BE2C (cell line): Measurements from ENCODE around the gene YIPF6.
A peak's percentile ranks its signal among the peaks of the same experiment; 100 is the strongest.
"Not testable (repeated sequence)": the region's sequence is repeated elsewhere in the genome, so short reads cannot be mapped to it uniquely, and the experiment has no call there.

Experiments
- DNase-seq: peaks from one replicate; pipeline ENCODE4 v3.0.0-alpha.2; 2020
- H3K27me3 ChIP-seq: fragments of 250-450 bp; sonication (Bioruptor Pico); 2 replicates; pipeline ENCODE4 v1.5.1; 2020; ENCODE audit warnings: mild to moderate bottlenecking
- H3K36me3 ChIP-seq: fragments of 250-450 bp; sonication (Bioruptor Pico); 2 replicates; pipeline ENCODE4 v1.5.1; 2020; ENCODE audit warnings: mild to moderate bottlenecking
- H3K4me1 ChIP-seq: fragments of 250-450 bp; sonication (Bioruptor Pico); 2 replicates; pipeline ENCODE4 v1.5.1; 2020
- H3K4me3 ChIP-seq: 2 replicates; pipeline ENCODE4 v1.5.1; 2011; ENCODE audit warnings: low read depth, low read length
- H3K9me3 ChIP-seq: fragments of 250-450 bp; sonication (Bioruptor Pico); 2 replicates; pipeline ENCODE4 v1.5.1; 2020
- TF ChIP-seq, protein P1 (sequence below): IDR thresholded peaks from 2 replicates; pipeline ENCODE4 v1.5.1; 2012; ENCODE audit warnings: mild to moderate bottlenecking, low read depth, low read length

Gene YIPF6

DNA sequence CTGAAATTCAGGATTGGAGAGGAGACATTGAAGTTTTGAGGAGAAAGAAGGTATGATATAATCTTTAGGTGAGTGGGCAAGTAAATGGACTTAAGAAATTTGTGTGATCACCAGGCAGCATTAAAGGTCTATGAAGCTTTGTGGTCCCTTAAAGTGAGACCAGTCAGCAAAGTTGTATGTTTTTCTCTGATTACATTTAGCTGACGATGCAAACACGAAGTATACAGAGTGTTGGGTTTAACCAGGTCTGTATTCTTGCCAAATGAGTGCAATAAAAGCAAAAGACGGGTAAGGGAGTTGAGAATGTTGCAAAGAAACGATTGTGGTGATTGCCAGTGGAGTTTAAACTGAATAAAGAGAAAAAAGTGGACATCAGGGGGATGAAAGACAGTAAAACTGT lies 11.6 kb upstream of the YIPF6 start:
- TF ChIP-seq, protein P1, sequence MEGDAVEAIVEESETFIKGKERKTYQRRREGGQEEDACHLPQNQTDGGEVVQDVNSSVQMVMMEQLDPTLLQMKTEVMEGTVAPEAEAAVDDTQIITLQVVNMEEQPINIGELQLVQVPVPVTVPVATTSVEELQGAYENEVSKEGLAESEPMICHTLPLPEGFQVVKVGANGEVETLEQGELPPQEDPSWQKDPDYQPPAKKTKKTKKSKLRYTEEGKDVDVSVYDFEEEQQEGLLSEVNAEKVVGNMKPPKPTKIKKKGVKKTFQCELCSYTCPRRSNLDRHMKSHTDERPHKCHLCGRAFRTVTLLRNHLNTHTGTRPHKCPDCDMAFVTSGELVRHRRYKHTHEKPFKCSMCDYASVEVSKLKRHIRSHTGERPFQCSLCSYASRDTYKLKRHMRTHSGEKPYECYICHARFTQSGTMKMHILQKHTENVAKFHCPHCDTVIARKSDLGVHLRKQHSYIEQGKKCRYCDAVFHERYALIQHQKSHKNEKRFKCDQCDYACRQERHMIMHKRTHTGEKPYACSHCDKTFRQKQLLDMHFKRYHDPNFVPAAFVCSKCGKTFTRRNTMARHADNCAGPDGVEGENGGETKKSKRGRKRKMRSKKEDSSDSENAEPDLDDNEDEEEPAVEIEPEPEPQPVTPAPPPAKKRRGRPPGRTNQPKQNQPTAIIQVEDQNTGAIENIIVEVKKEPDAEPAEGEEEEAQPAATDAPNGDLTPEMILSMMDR: no peak
- DNase-seq: no peak
- H3K27me3 ChIP-seq: no peaks in the 10 kb centered on the region

GRCh38 chrX:68487924-68488323 lies 10.9 kb upstream of the YIPF6 start:
- DNase-seq: no peak

More for the DNA sequence above, 11.6 kb upstream of the YIPF6 start:
- Histone ChIP-seq H3K4me1 (no peaks in the 10 kb centered on the region), H3K9me3 (no peaks in the 10 kb centered on the region), H3K4me3 (no peak overlapping the region), H3K36me3 (no peaks in the 10 kb centered on the region)

DNA sequence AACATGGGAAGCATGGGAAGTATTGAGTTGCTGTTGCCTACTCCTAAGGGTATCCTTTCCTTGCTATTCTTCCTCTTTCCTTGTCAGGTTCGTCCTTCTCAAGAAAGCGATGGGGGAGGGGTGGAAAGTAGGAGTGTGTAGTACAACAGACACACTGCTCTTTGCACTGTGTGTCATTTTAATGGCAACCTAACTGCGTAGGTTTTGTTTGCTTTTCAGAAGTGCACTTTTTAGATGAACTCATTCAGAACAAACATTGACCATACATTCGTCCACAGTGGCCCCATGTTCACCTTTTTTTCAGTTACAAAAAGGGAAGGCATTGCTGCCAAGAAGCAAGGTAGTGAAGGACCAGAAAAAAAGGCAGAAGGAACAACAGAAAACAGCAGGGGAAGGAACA lies 10.2 kb upstream of the YIPF6 start:
- TF ChIP-seq, protein P1: no peak
- no peaks in the 10 kb centered on the region for H3K4me1 ChIP-seq
- no peak overlapping the region for H3K4me3 ChIP-seq
- no peaks in the 10 kb centered on the region for H3K36me3 ChIP-seq
- no peaks in the 10 kb centered on the region for H3K9me3 ChIP-seq
- no peak for DNase-seq
- H3K27me3 ChIP-seq: no peaks in the 10 kb centered on the region

More at GRCh38 chrX:68487924-68488323, 10.9 kb upstream of the YIPF6 start:
- no peaks in the 10 kb centered on the region for H3K27me3 ChIP-seq
- TF ChIP-seq, protein P1: no peak
- H3K4me3 ChIP-seq: no peak overlapping the region
- no peaks in the 10 kb centered on the region for H3K9me3 ChIP-seq
- H3K4me1 ChIP-seq: no peaks in the 10 kb centered on the region
- no peaks in the 10 kb centered on the region for H3K36me3 ChIP-seq

GRCh38 chrX:68490644-68491043 lies 8.2 kb upstream of the YIPF6 start:
- TF ChIP-seq, protein P1: peak; percentile 44
- no peak for DNase-seq
- H3K9me3 ChIP-seq: no peaks in the 10 kb centered on the region
- H3K36me3 ChIP-seq: no peaks in the 10 kb centered on the region
- H3K4me1 ChIP-seq: no peaks in the 10 kb centered on the region
- H3K4me3 ChIP-seq: no peak overlapping the region
- no peaks in the 10 kb centered on the region for H3K27me3 ChIP-seq

- Histone ChIP-seq H3K4me1 (no peaks in the 10 kb centered on the region), H3K36me3 (no peaks in the 10 kb centered on the region), H3K27me3 (no peaks in the 10 kb centered on the region), H3K4me3 (no peak overlapping the region), H3K9me3 (no peaks in the 10 kb centered on the region)
- no peak for DNase-seq
- TF ChIP-seq, protein P1: no peak
Measured at GRCh38 chrX:68492583-68492982, 6.3 kb upstream of the YIPF6 start.

- H3K27me3 ChIP-seq, H3K4me1 ChIP-seq, H3K36me3 ChIP-seq, DNase-seq, H3K4me3 ChIP-seq, H3K9me3 ChIP-seq: not testable (repeated sequence)
Measured at GRCh38 chrX:68493776-68494175, 5.1 kb upstream of the YIPF6 start.

DNA sequence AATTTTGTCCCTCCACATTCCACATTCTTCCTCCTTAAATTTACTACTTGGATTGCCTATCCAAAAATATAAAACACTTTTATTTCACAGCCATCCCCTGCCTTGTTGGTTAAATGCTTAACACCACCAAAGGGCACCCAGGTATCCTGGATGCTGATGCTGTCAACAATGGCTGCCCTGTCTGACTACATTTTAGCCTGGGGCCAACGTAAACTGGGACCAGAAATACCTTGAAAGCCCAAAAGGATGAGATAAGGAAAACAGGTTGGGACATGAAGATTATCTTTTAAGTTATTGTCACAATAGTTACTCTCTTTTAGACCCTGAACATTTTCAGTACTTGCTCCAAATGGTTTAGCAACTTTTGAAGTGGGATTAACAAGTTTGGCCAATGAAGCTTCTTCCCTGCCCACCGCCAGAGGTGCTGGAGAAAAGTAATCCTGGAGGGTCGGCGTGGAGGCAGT lies 775 bp upstream of the YIPF6 start:
- Histone ChIP-seq H3K4me3 (peak overlapping the region; percentile 90), H3K9me3 (no peaks in the 10 kb centered on the region), H3K36me3 (no peaks in the 10 kb centered on the region), H3K27me3 (no peaks in the 10 kb centered on the region), H3K4me1 (no peaks in the 10 kb centered on the region)
- TF ChIP-seq, protein P1: peak; percentile 9; the same call in 1 of the 2 replicates
- DNase-seq: no peak
